ENCODE data around the gene CEMIP2.

Gene CEMIP2

DNA sequence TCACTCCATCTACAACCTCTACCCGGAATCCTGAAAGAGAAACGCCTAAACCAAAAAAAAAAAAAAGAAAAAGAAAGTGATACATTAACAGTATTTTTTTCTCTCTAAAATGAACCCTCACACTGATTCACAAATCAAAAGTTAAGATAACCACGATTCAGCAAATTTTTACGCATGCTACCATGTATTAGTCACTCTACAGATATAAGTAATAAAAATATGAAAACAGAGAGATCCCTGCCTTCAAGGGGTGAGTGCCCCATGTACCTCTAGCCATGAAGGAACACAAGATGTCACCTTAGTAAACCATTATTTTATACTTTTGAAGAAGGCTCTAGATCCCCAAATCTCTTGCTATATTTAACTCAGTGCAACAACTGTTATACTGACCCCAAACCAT lies 33.4 kb downstream of the CEMIP2 start:
- Histone ChIP-seq H3K79me2 (ENCODE audit: insufficient read depth, low read depth) (no peaks in the 10 kb centered on the region), H3K9ac (no peak overlapping the region), H3K4me1 (ENCODE audit: low read depth, poor library complexity, severe bottlenecking) (no peaks in the 10 kb centered on the region), H2AFZ (ENCODE audit: low read depth) (no peak overlapping the region), H3K36me3 (ENCODE audit: insufficient read depth) (no peaks in the 10 kb centered on the region), H3K27me3 (ENCODE audit: insufficient read depth, low read depth) (no peaks in the 10 kb centered on the region), H4K20me1 (ENCODE audit: insufficient read depth) (no peaks in the 10 kb centered on the region), H3K4me2 (no peak overlapping the region), H3K4me3 (IDR thresholded peaks at IDR 0.05; ENCODE audit: insufficient read depth, low read depth, low read length) (no peak overlapping the region), H3K27ac (no peak overlapping the region)
- TF ChIP-seq, protein P1, sequence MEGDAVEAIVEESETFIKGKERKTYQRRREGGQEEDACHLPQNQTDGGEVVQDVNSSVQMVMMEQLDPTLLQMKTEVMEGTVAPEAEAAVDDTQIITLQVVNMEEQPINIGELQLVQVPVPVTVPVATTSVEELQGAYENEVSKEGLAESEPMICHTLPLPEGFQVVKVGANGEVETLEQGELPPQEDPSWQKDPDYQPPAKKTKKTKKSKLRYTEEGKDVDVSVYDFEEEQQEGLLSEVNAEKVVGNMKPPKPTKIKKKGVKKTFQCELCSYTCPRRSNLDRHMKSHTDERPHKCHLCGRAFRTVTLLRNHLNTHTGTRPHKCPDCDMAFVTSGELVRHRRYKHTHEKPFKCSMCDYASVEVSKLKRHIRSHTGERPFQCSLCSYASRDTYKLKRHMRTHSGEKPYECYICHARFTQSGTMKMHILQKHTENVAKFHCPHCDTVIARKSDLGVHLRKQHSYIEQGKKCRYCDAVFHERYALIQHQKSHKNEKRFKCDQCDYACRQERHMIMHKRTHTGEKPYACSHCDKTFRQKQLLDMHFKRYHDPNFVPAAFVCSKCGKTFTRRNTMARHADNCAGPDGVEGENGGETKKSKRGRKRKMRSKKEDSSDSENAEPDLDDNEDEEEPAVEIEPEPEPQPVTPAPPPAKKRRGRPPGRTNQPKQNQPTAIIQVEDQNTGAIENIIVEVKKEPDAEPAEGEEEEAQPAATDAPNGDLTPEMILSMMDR (conservative IDR thresholded peaks at IDR 0.05; ENCODE audit: low read depth, low read length), result no peak

DNA sequence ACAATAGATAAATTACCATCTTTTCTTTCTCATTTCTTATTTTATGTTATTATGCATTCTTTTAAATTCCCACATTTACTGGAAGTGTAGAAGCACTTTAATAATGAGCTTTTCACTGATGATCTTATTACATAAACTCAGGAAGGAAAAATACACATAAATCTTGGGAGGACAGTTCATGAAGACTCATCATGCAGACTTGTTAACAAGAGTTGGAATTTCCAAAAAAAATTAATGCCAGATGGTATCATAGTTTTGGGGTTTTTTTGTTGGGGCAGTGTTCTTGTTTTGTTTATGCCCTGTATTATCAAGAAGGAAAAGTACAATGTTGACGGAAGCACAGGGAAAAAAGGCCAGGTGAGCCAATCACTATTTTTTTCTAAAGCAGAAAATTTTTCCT lies 35.1 kb downstream of the CEMIP2 start:
- H3K27ac ChIP-seq, result no peak overlapping the region

DNA sequence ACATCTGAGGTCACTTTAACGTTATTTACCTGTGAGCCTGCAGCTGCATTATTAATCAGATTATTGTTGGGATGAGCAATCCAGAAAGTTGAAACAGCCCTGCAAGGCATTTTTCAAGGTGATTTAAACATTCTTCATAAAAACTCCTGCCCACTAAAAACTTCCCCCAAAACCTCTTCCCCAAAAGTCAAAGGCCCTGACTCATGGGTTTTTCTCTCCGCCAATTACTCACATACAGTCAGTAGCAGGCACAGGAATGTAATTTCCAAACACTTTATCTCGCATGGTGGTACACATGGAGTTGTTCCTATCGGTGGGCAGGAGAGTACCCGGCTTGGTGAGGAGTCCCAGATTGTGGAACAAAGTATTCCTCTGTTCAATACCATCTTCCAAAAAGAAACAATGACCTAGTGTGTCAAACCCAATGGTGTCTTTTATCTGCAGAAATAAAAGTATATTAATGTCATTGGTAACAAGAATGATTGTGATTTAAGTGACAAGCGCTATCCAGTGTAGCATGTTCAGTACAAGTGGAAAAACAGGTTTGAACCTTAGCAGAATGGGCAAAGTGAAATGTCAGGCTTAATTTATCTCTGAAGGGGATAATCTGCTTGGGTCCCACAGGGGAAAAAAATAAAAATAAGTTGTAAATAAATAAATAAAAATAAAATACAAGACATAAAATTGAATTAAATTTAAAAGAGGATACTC lies 38.3 kb downstream of the CEMIP2 start:
- no peaks in the 10 kb centered on the region for H3K4me1 ChIP-seq (ENCODE audit: low read depth, poor library complexity, severe bottlenecking)
- H3K27ac ChIP-seq, result no peak overlapping the region
- no peak overlapping the region for H2AFZ ChIP-seq (ENCODE audit: low read depth)
- no peak overlapping the region for H3K4me2 ChIP-seq
- no peaks in the 10 kb centered on the region for H4K20me1 ChIP-seq (ENCODE audit: insufficient read depth)
- no peaks in the 10 kb centered on the region for H3K27me3 ChIP-seq (ENCODE audit: insufficient read depth, low read depth)
- H3K79me2 ChIP-seq (ENCODE audit: insufficient read depth, low read depth), result no peaks in the 10 kb centered on the region
- TF ChIP-seq, protein P1 (conservative IDR thresholded peaks at IDR 0.05; ENCODE audit: low read depth, low read length), result no peak
- H3K9ac ChIP-seq, result no peak overlapping the region
- no peaks in the 10 kb centered on the region for H3K36me3 ChIP-seq (ENCODE audit: insufficient read depth)
- H3K4me3 ChIP-seq (IDR thresholded peaks at IDR 0.05; ENCODE audit: insufficient read depth, low read depth, low read length), result no peak overlapping the region

More for the DNA sequence above, 35.1 kb downstream of the CEMIP2 start:
- no peaks in the 10 kb centered on the region for H3K27me3 ChIP-seq (ENCODE audit: insufficient read depth, low read depth)
- TF ChIP-seq, protein P1 (conservative IDR thresholded peaks at IDR 0.05; ENCODE audit: low read depth, low read length), result no peak
- H4K20me1 ChIP-seq (ENCODE audit: insufficient read depth), result no peaks in the 10 kb centered on the region
- no peak overlapping the region for H3K4me3 ChIP-seq (IDR thresholded peaks at IDR 0.05; ENCODE audit: insufficient read depth, low read depth, low read length)
- no peaks in the 10 kb centered on the region for H3K36me3 ChIP-seq (ENCODE audit: insufficient read depth)
- H3K4me1 ChIP-seq (ENCODE audit: low read depth, poor library complexity, severe bottlenecking), result no peaks in the 10 kb centered on the region
- H3K4me2 ChIP-seq, result no peak overlapping the region
- H3K79me2 ChIP-seq (ENCODE audit: insufficient read depth, low read depth), result no peaks in the 10 kb centered on the region
- H3K9ac ChIP-seq, result no peak overlapping the region
- no peak overlapping the region for H2AFZ ChIP-seq (ENCODE audit: low read depth)

DNA sequence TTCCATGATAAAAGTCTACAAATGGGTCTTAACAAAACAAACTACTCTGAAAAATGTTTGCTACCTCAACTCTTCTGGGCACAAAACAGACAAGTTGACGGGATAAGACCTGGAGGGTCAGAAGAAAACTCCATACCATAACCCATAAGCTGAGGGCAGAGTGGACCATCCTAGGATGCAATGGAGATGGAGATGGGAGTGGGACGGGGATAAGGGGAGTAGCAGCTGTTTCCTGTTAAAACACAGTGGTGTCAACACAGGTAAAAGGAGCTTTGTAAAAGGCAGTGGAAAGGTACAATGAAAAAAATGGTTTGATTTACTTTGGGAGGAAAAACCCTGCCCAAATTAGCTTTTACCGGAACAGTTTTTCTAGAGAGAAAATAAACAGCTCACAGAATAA lies 41.6 kb downstream of the CEMIP2 start:
- Histone ChIP-seq H3K27ac (no peak overlapping the region), H3K27me3 (ENCODE audit: insufficient read depth, low read depth) (no peaks in the 10 kb centered on the region), H3K4me1 (ENCODE audit: low read depth, poor library complexity, severe bottlenecking) (no peaks in the 10 kb centered on the region), H2AFZ (ENCODE audit: low read depth) (no peak overlapping the region), H3K4me3 (IDR thresholded peaks at IDR 0.05; ENCODE audit: insufficient read depth, low read depth, low read length) (no peak overlapping the region), H3K9ac (no peak overlapping the region), H4K20me1 (ENCODE audit: insufficient read depth) (no peaks in the 10 kb centered on the region), H3K4me2 (no peak overlapping the region), H3K36me3 (ENCODE audit: insufficient read depth) (no peaks in the 10 kb centered on the region), H3K79me2 (ENCODE audit: insufficient read depth, low read depth) (no peaks in the 10 kb centered on the region)
- TF ChIP-seq, protein P1 (conservative IDR thresholded peaks at IDR 0.05; ENCODE audit: low read depth, low read length), result no peak
